HG03175 (cell line): ENCODE measurements around the gene KCND2.

ENCODE experiments used
- ATAC-seq: cut with Tn5 transposase; IDR thresholded peaks from one replicate; pipeline ENCODE4 v1.9.1; 2021; ENCODE audit warnings: mild to moderate bottlenecking, moderate library complexity; ENCODE audit not compliant: unreplicated experiment

KCND2 gene

GRCh38 chr7:120794106-120794729, 521.2 kb downstream of the KCND2 start:
- ATAC-seq, result no peak

- no peak for ATAC-seq
These were observed 524.2 kb downstream of the KCND2 start for GRCh38 chr7:120797026-120797645.

- no peak for ATAC-seq
These were observed 526.2 kb downstream of the KCND2 start for GRCh38 chr7:120799147-120799546.
